ENCODE data around the gene CLRN3.

The CLRN3 gene

GRCh38 chr10:127925471-127926207 is 32.9 kb upstream of the CLRN3 start:
- no peaks in the 10 kb centered on the region for H3K4me1 ChIP-seq (ENCODE audit: insufficient read depth, low read length)
- no peaks in the 10 kb centered on the region for H3K27me3 ChIP-seq (ENCODE audit: insufficient read depth, low read length)

GRCh38 chr10:127923646-127924045 is 30.9 kb upstream of the CLRN3 start:
- Histone ChIP-seq H3K9ac (ENCODE audit: low read depth, low read length) (no peak overlapping the region), H3K27ac (ENCODE audit: low read length) (no peak overlapping the region), H3K4me3 (ENCODE audit: low read length) (no peak overlapping the region), H3K4me1 (ENCODE audit: insufficient read depth, low read length) (no peaks in the 10 kb centered on the region), H3K9me3 (ENCODE audit: insufficient read depth, low read depth, low read length) (no peaks in the 10 kb centered on the region), H3K36me3 (ENCODE audit: insufficient read depth, low read depth, low read length) (no peaks in the 10 kb centered on the region), H3K27me3 (ENCODE audit: insufficient read depth, low read length) (no peaks in the 10 kb centered on the region)

More at GRCh38 chr10:127925471-127926207, 32.9 kb upstream of the CLRN3 start:
- Histone ChIP-seq H3K9ac (ENCODE audit: low read depth, low read length) (no peak overlapping the region), H3K36me3 (ENCODE audit: insufficient read depth, low read depth, low read length) (no peaks in the 10 kb centered on the region), H3K9me3 (ENCODE audit: insufficient read depth, low read depth, low read length) (no peaks in the 10 kb centered on the region), H3K27ac (ENCODE audit: low read length) (no peak overlapping the region), H3K4me3 (ENCODE audit: low read length) (no peak overlapping the region)

GRCh38 chr10:127922675-127923366 is 30.1 kb upstream of the CLRN3 start:
- no peak overlapping the region for H3K9ac ChIP-seq (ENCODE audit: low read depth, low read length)
- H3K27ac ChIP-seq (ENCODE audit: low read length), result no peak overlapping the region
- no peaks in the 10 kb centered on the region for H3K36me3 ChIP-seq (ENCODE audit: insufficient read depth, low read depth, low read length)
- H3K9me3 ChIP-seq (ENCODE audit: insufficient read depth, low read depth, low read length), result no peaks in the 10 kb centered on the region
- no peak overlapping the region for H3K4me3 ChIP-seq (ENCODE audit: low read length)
- H3K4me1 ChIP-seq (ENCODE audit: insufficient read depth, low read length), result no peaks in the 10 kb centered on the region
- no peaks in the 10 kb centered on the region for H3K27me3 ChIP-seq (ENCODE audit: insufficient read depth, low read length)

- Histone ChIP-seq H3K27ac (ENCODE audit: low read length) (no peak overlapping the region), H3K9ac (ENCODE audit: low read depth, low read length) (no peak overlapping the region)
Measured at GRCh38 chr10:127922206-127922605, 29.5 kb upstream of the CLRN3 start.

GRCh38 chr10:127921753-127922145 is 29.0 kb upstream of the CLRN3 start:
- Histone ChIP-seq H3K27me3 (ENCODE audit: insufficient read depth, low read length) (no peaks in the 10 kb centered on the region), H3K4me1 (ENCODE audit: insufficient read depth, low read length) (no peaks in the 10 kb centered on the region), H3K27ac (ENCODE audit: low read length) (no peak overlapping the region), H3K9me3 (ENCODE audit: insufficient read depth, low read depth, low read length) (no peaks in the 10 kb centered on the region), H3K9ac (ENCODE audit: low read depth, low read length) (no peak overlapping the region), H3K4me3 (ENCODE audit: low read length) (no peak overlapping the region), H3K36me3 (ENCODE audit: insufficient read depth, low read depth, low read length) (no peaks in the 10 kb centered on the region)

More at GRCh38 chr10:127922206-127922605, 29.5 kb upstream of the CLRN3 start:
- no peaks in the 10 kb centered on the region for H3K27me3 ChIP-seq (ENCODE audit: insufficient read depth, low read length)
- H3K4me3 ChIP-seq (ENCODE audit: low read length), result no peak overlapping the region
- no peaks in the 10 kb centered on the region for H3K9me3 ChIP-seq (ENCODE audit: insufficient read depth, low read depth, low read length)
- H3K4me1 ChIP-seq (ENCODE audit: insufficient read depth, low read length), result no peaks in the 10 kb centered on the region
- H3K36me3 ChIP-seq (ENCODE audit: insufficient read depth, low read depth, low read length), result no peaks in the 10 kb centered on the region

- Histone ChIP-seq H3K4me3 (ENCODE audit: low read length) (no peak overlapping the region), H3K36me3 (ENCODE audit: insufficient read depth, low read depth, low read length) (no peaks in the 10 kb centered on the region), H3K4me1 (ENCODE audit: insufficient read depth, low read length) (no peaks in the 10 kb centered on the region), H3K27ac (ENCODE audit: low read length) (no peak overlapping the region), H3K9me3 (ENCODE audit: insufficient read depth, low read depth, low read length) (no peaks in the 10 kb centered on the region), H3K27me3 (ENCODE audit: insufficient read depth, low read length) (no peaks in the 10 kb centered on the region), H3K9ac (ENCODE audit: low read depth, low read length) (no peak overlapping the region)
Measured at GRCh38 chr10:127921075-127921752, 28.5 kb upstream of the CLRN3 start.

GRCh38 chr10:127920306-127921074 is 27.7 kb upstream of the CLRN3 start:
- no peaks in the 10 kb centered on the region for H3K27me3 ChIP-seq (ENCODE audit: insufficient read depth, low read length)
- H3K9ac ChIP-seq (ENCODE audit: low read depth, low read length), result no peak overlapping the region
- H3K9me3 ChIP-seq (ENCODE audit: insufficient read depth, low read depth, low read length), result no peaks in the 10 kb centered on the region
- H3K36me3 ChIP-seq (ENCODE audit: insufficient read depth, low read depth, low read length), result no peaks in the 10 kb centered on the region
- H3K4me3 ChIP-seq (ENCODE audit: low read length), result no peak overlapping the region
- H3K27ac ChIP-seq (ENCODE audit: low read length), result no peak overlapping the region
- H3K4me1 ChIP-seq (ENCODE audit: insufficient read depth, low read length), result no peaks in the 10 kb centered on the region

GRCh38 chr10:127919418-127920271 is 26.9 kb upstream of the CLRN3 start:
- no peak overlapping the region for H3K9ac ChIP-seq (ENCODE audit: low read depth, low read length)

GRCh38 chr10:127918572-127918971 is 25.8 kb upstream of the CLRN3 start:
- H3K27ac ChIP-seq (ENCODE audit: low read length), result no peak overlapping the region
- H3K9ac ChIP-seq (ENCODE audit: low read depth, low read length), result no peak overlapping the region
- no peaks in the 10 kb centered on the region for H3K36me3 ChIP-seq (ENCODE audit: insufficient read depth, low read depth, low read length)
- no peaks in the 10 kb centered on the region for H3K9me3 ChIP-seq (ENCODE audit: insufficient read depth, low read depth, low read length)
- H3K4me1 ChIP-seq (ENCODE audit: insufficient read depth, low read length), result no peaks in the 10 kb centered on the region
- H3K27me3 ChIP-seq (ENCODE audit: insufficient read depth, low read length), result no peaks in the 10 kb centered on the region
- no peak overlapping the region for H3K4me3 ChIP-seq (ENCODE audit: low read length)

More at GRCh38 chr10:127919418-127920271, 26.9 kb upstream of the CLRN3 start:
- no peaks in the 10 kb centered on the region for H3K9me3 ChIP-seq (ENCODE audit: insufficient read depth, low read depth, low read length)
- H3K4me1 ChIP-seq (ENCODE audit: insufficient read depth, low read length), result no peaks in the 10 kb centered on the region
- H3K27me3 ChIP-seq (ENCODE audit: insufficient read depth, low read length), result no peaks in the 10 kb centered on the region
- no peak overlapping the region for H3K4me3 ChIP-seq (ENCODE audit: low read length)
- H3K27ac ChIP-seq (ENCODE audit: low read length), result no peak overlapping the region
- H3K36me3 ChIP-seq (ENCODE audit: insufficient read depth, low read depth, low read length), result no peaks in the 10 kb centered on the region

- H3K9me3 ChIP-seq (ENCODE audit: insufficient read depth, low read depth, low read length), result no peaks in the 10 kb centered on the region
- no peaks in the 10 kb centered on the region for H3K4me1 ChIP-seq (ENCODE audit: insufficient read depth, low read length)
- H3K9ac ChIP-seq (ENCODE audit: low read depth, low read length), result no peak overlapping the region
- no peaks in the 10 kb centered on the region for H3K27me3 ChIP-seq (ENCODE audit: insufficient read depth, low read length)
- H3K36me3 ChIP-seq (ENCODE audit: insufficient read depth, low read depth, low read length), result no peaks in the 10 kb centered on the region
- no peak overlapping the region for H3K27ac ChIP-seq (ENCODE audit: low read length)
- H3K4me3 ChIP-seq (ENCODE audit: low read length), result no peak overlapping the region
Measured at GRCh38 chr10:127916826-127917225, 24.1 kb upstream of the CLRN3 start.

GRCh38 chr10:127915324-127915723 is 22.6 kb upstream of the CLRN3 start:
- no peak overlapping the region for H3K4me3 ChIP-seq (ENCODE audit: low read length)
- no peaks in the 10 kb centered on the region for H3K4me1 ChIP-seq (ENCODE audit: insufficient read depth, low read length)
- H3K36me3 ChIP-seq (ENCODE audit: insufficient read depth, low read depth, low read length), result no peaks in the 10 kb centered on the region
- no peak overlapping the region for H3K27ac ChIP-seq (ENCODE audit: low read length)
- H3K27me3 ChIP-seq (ENCODE audit: insufficient read depth, low read length), result peaks cover 2% of the 10 kb centered on the region; the same call in 1 of the 2 replicates
- no peak overlapping the region for H3K9ac ChIP-seq (ENCODE audit: low read depth, low read length)
- no peaks in the 10 kb centered on the region for H3K9me3 ChIP-seq (ENCODE audit: insufficient read depth, low read depth, low read length)
